T-helper 22 cell (primary cell): ENCODE measurements around the gene USP7.
"Not testable (repeated sequence)": the region's sequence is repeated elsewhere in the genome, so short reads cannot be mapped to it uniquely, and the experiment has no call there.

Experiments used
- DNase-seq: peaks from one replicate; pipeline ENCODE4 v3.0.0-alpha.2; 2020; ENCODE audit warnings: low read depth

Gene USP7

DNA sequence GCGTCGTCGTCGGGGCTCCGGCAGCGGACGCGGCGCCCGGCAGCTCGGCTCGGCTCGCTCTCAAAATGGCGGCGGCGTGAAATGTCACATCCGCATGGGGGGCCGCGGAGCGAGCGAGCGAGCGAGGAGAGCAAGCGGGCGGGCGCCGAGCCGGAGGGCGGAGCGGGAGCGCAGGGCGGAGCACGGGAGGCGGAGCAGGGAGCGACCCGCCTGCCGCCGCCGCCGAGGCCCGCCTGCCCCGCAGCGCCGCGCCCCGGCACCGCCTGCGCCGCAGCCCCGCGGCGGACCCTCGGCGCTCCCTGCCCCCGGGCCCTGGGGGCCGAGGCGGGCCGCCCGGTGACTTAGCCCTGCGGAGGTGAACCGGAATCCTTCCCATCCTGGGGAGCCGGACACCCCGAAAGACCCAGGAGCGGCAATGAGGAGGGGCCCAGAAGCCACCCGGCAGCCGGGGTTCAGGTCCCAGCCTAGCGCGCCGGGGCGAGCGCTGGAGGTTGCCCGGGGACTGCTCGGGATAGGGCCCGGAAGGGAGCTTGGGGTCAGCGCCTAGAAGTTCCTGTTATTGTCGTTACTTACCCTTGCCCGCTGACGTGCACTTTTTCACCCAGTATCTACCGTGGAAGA is at the start of gene USP7:
Gene USP7, minus strand, starts transcription at position 86 of the 621 bp plus-strand sequence. CDS start 621 bp downstream, outside the sequence.
- DNase-seq: peak; percentile 84

DNA sequence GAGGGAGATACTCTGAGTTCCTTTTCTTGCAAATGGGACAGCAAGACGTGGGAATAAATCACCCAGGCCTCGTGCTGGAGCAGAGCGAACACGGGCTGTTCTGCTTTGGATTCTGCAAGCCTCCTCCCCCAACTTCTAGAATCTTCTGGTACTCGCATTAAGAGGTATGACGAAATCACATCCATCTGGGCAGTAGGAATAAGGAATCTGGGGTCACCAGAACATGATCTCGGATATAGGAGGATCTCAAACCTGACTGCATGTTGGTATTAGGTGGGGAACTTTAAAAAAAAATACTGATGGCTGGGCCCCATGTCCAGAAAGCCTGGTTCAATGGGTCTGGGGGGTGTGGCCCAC is 49.8 kb upstream of the USP7 start:
- no peak for DNase-seq

DNA sequence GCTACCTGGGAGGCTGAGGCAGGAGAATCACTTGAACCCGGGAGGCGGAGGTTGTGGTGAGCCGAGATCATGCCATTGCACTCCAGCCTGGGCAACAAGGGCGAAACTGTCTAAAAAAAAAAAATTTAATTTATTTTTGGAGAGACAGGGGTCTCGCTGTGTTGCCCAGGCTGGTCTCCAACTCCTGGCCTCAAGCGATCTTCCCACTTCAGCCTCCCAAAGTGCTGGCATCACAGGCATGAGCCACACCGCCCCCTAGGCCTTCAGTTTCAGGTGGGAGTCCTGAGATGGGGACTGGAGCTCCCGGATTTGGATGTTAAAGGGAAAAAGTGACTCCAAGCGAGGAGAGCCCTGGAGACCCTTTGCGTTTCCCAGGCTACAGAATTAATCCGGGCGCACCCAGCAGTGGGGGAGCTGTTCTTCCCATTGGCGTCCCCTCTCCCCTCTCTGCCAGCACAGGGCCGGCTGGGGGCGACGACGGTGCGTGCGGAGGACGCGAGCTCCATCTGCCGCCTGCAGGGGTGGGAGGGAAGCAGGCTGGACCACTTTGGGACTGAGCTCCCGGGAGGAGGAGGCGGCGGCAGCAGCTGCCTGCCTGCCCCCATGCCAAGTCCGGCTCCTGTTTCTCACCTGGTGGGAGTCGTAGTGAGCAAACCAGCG is 49.3 kb upstream of the USP7 start:
- no peak for DNase-seq

DNA sequence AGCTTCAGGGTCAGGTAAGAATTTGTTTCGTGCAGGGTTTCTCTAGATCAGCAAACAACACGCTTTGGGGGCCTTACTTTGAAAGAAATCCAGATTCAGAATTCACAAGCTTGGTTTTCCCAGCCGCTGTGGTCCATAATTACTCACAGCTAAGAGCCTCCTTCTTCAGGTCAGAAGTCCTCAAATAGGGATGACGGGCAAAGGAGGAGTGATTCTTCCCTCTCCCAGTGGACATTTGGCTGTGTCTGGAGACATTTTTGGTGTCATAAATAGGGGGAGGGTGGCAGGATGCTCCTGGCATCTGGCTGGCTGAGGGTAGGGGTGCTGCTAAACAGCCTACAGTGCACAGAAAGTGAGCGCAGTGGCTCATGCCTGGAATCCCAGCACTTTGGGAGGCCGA is 48.6 kb upstream of the USP7 start:
- DNase-seq: no peak

DNA sequence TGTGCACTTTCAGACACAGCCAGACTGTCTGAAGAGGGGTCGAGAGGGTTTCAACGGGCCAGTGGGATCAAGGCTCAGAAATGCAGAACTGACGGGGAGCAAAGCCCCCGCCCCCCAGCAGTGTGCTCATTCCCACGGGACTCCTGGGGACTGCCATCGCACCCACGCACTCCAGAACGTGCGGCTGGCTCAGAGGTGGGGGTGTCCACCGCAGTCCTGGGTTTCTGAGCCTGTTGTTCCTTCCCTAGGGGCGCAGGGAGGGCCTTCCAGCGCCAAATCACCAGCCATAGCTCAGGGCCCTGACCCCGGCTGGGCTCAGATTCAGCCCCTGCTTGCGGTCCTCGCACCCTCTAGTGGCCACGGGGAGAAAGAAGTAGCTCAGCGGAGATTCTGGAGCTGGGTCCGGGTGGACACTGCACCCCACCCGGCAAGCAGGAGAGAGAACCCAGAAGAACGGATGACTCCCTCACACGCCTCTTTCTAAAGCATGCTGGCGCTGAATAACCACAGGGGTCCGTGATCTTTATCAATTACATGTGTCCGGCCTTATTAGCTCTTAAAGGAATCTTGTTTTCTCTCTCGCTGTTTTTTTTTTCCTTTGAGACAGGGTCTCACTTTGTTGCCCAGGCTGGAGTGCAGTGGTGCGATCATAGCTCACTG is 45.0 kb upstream of the USP7 start:
- DNase-seq: peak; percentile 4

DNA sequence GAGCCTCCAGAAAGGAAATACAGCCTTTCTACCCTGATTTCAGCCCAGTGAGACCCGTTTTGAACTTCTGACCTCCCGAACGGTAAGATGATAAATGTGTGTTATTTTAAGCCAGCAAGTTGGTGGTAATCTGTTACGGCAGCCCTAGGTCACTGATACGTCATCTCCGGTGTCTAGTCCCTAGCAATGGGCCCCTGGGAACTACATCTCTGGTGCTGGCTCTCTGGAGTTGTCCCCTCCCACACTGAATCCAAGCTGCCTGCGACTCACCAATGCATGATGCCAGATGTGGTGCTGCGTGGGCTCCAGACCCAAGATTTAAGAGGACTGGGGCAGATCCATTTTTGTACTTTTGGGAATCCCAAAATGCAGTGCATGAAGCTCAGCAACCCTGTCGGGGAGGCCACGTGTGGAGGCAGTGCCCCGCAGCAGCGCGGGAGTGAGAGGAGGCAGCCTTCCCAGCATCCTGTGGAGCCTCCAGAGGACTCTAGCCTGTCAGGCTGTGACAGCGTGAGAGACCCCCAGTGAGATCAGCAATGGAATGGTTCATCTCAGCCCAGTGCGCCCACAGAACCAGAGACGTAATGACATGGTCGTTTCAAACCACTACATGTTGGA is 43.6 kb upstream of the USP7 start:
- DNase-seq: no peak

DNA sequence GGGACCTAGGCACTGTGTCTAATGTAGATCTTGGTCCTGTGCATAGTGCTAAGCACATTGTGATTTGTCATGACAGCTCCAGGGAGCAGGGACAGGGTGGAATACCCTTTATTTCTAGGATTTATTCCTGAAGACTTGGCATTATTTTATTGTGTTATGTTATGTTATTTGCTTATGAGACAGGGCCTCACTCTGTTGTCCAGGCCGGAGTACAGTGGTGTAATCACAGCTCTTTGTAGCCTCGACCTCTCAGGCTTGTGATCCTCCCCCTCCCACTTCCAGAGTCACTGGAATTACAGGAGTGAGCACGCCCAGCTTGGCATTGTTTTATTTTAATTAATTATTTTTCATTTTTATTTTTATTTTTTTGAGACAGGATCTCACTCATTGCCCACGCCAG is 40.5 kb upstream of the USP7 start:
- DNase-seq: no peak

DNA sequence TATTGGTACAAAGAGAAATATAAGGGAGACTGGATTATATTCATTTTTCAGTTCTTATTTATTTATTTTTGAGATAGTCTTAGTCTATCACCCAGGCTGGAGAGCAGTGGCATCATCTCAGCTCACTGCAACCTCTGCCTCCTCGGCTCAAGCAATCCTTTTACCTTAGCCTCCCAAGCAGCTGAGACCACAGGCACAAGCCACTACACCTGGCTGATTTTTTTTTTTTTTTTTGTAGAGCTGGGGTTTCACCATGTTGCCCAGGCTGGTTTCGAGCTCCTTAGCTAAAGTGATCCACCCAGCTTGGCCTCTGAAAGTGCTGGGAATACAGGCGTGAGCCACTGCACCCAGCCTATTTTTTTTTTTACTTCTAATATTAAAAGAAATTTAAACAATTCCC is 40.1 kb upstream of the USP7 start:
- no peak for DNase-seq

DNA sequence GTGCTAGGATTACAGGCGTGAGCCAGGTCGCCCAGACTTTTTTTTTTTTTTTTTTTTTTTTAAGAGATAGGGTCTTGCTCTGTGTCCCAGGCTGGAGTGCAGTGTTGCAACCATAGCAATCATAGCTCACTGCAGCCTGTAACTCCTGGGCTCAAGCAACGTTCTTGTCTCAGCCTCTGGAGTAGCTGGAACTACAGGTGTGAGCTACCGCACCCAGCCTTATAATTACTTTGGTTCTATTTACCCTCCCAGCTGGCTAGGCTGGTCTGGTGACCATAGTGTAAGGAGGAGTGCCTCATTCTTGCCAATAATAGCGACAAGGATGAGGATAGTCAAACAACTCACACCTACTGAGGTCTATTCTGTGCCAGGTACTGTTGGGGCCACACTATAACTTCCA is 39.6 kb upstream of the USP7 start:
- DNase-seq: no peak

DNA sequence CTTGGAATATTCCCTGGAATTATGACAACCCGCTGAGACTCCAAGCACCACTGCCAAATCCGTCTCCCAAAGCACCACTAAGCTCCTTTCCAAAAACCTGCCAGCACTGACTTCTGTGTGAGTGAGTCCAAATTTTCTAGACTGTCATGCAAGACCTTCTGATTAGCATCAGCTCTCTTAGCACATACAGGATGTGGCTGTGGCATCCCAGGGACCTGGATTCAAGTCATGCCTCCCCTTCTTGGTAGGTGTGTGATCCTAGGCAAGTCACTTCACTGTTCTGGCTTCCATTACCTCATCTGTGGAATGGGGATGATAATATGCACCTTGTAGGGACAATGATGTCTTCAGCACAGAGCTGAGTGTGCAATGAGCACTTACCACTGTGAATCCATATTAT is 38.3 kb upstream of the USP7 start:
- DNase-seq: no peak

DNA sequence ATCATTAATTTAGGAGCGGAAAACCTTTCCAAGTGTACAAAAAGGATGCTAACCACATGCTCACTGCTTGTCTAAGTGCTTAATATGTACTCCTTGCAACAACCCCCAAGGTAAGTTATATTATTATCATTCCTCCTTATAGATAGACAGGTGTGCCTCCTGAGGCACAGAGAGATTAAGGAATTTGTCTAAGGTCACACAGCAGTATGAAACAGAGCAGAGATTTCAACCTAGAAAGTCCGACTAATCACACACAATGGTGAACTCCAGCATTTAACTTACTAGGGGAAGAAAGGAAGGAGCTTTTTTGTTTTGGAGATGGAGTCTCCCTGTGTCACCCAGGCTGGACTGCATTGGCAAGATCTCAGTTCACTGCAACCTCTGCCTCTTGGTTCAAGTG is 37.0 kb upstream of the USP7 start:
- DNase-seq: no peak

DNA sequence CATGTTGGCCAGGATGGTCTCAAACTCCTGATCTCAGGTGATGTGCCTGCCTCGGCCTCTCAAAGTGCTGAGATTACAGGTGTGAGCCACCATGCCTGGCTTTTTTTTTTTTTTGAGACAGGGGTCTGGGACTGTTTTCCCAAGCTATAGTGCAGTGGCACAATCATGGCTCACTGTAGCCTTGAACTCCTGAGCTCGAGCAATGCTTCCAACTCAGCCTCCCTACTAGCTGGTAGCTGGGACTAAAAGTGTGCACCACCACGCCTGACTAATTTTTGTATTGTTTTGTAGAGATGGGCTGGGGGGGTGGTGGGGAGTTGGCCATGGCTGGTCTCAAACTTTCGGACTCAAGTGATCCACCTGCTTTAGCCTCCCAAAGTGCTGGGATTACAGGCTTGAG is 36.1 kb upstream of the USP7 start:
- no peak for DNase-seq

DNA sequence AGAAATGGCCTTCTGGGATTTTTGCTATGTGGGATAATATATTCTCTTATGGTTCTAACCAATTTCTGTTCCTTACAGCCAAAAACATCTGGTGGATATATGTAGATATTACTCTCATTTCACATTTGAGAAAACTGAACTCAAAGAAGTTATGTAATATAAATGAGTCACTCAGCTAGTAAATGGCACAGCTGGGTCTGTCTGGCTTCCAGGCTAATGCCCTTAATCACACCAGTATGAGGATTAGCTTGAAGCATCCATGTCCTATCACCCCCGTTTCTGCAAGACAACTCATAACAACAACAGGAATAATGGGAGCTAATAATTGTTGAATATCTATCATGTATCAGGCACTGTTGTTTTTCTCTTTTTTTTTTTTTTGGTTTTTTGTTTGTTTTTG is 34.4 kb upstream of the USP7 start:
- DNase-seq: no peak

DNA sequence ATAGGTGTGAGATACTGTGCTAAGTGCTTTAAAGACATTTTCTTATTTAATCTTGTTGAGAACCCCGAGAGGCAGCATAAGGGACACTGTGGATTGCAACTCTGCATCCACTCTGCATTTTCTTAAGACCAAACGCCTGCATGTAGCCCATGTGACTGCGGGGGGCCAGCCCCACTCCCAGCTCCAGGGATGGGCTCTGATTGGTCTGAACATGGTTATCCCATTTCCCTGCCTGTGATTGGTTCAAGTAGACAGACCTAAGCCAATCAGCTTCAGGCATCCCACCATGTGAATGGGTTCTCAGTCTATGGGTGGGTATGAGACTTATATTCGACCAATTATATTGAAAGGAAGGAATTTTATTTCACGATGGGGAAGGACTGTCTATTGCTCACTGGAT is 33.2 kb upstream of the USP7 start:
- no peak for DNase-seq

DNA sequence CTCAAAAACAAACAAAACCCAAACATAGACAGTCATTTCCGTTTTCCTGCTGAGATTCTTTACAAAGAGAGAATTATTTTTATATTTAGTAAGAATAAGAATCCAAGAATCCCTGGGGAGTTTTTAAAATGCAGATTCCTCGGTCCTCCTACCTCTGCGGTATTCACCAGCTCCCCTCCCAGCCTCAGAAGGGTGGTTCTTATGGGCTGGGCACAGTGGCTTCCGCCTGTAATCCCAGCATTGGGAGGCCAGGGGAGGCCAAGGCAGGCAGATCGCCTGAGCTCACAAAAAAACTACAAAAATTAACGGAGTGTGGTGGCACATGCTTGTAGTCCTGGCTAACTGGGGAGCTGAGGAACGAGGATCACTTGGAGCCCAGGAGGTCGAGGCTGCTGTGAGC is 26.7 kb upstream of the USP7 start:
- no peak for DNase-seq

DNA sequence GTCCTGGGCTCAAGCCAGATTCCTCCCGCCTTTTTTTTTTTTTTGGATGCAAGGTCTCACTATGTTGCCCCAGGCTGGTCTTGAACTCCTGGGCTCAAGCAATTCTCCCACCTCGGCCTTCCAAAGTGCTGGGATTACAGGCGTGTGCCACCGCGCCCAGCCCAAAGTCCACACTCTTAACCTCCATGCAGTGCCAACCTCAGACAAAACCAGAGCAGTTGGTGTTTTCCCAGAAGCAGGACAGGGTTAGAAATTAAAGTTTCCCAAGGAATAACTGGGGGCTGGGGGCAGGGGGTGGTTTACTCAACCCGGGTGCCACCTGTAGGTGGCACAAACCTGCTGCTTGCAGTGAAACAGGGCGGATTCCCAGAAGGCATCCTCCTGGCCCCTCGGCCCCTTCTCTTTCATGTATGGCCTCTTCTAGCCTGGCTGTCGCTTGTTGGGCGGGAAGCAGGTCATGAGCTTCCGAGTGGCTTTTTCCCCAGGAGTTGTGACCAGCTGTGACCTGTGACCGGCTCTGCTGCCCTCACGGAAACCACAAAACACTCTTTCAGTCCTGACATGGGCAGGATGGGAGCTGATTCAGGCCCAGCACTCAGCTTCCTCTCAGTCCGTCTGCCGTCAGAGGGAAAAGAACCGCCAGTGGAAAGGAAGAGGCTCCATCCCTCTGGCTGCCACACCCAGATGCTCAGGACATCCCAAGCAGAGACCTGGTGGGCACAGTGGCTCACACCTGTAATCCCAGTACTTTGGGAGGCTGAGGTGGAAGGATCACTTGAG is 25.6 kb upstream of the USP7 start:
- no peak for DNase-seq

DNA sequence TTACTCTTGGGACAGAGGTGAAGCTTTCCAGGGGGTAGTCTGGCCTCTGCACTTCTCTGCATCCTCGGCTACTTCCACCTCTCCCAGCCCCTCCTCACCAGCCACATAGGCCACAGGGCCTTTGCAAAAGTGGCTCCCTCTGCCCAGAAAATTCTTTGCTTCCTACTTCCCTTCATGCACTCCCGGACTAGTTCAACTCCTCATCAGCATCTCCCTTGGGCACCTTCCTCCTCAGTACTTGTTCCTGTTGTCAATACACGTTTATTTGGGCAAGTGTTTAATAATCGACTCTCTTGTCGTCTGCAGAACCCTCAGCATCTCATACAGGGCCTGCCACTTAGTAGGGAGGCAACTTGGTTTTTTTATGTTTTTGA is 23.1 kb upstream of the USP7 start:
- no peak for DNase-seq

DNA sequence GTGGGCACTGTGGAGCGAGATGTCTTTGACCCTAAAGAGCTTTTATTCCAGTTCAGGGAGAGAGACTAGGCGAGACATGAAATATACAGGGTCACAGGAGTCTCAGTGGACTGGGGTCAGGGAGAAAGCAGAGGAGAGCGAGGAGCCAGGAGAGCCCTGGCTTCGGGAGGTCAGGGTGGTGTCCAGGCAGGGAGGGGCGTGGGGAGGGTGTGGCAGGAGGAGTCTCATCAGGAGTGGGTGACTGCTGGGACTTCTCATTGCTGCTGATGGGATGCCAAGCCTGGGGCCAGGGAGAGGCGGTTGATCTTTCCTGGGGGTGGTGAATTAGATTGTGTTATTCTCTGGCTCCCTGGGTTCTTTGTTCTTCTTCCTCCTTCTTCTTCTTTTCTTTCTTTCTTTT is 22.4 kb upstream of the USP7 start:
- DNase-seq: no peak

DNA sequence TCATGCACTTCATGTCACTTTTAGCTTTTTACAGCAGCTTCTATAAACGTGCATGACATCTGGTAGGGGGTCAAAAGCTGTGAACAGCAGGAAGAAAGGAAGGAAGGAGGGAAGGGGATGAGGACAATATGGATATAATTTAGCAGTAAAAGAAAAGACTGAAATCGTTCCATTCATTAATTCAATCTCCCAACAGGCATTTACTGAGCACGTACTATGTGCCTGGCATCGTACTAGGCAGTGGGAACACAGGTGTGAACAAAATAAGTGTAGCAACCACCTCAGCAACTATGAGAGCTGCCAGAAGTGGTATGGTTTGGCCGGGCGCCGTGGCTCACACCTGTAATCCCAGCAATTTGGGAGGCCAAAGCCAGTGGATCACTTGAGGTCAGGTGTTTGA is 19.1 kb upstream of the USP7 start:
- DNase-seq: no peak

DNA sequence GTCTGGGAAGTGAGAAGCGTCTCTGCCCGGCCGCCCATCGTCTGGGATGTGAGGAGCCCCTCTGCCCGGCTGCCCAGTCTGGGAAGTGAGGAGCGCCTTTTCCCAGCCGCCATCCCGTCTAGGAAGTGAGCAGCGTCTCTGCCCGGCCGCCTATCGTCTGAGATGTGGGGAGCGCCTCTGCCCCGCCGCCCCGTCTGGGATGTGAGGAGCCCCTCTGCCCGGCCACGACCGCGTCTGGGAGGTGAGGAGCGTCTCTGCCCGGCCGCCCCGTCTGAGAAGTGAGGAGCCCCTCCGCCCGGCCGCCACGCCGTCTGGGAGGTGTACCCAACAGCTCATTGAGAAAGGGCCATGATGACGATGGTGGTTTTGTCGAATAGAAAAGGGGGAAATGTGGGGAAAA is 18.2 kb upstream of the USP7 start:
- not testable (repeated sequence) for DNase-seq

DNA sequence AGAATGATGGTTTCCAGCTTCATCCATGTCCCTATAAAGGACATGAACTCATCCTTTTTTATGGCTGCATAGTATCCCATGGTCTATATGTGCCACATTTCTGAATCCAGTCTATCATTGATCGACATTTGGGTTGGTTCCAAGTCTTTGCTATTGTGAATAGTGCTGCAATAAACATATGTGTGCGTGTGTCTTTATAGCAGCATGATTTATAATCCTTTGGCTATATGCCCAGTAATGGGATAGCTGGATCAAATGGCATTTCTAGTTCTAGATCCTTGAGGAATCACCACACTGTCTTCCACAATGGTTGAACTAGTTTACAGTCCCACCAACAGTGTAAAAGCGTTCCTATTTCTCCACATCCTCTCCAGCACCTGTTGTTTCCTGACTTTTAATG is 12.5 kb upstream of the USP7 start:
- not testable (repeated sequence) for DNase-seq

DNA sequence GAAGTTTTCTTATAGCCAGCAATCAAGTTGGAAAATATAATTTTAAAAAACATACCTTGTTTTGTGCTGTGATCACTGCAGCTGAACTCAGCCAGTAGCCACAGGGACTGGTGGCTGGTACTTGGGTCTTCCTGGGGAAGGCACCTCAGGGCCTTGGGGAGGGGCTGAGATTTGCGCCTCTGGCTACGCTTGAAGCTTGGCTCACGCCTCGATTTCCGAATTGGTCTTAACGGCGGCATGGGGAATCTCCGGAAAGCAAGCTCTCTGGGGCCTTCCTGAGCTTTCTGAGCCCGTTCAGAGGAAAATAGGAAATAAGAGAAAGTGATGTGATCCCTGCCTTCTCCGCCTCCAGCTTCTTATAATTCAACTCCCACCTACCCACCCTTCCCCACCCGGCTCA is 11.3 kb upstream of the USP7 start:
- no peak for DNase-seq
